Activated naive CD4-positive, alpha-beta T cell treated with anti-CD3 and anti-CD28 coated beads, Interleukin-2, amount 10 ng/mL, durations not matched to agents 7 days and 5 days (primary cell): ENCODE measurements around the gene INPP5E.

Experiments used
- CTCF ChIA-PET: fragments of 350-600 bp; sonication (Branson Sonifier 250); formaldehyde crosslinking; loops from one replicate; lab custom pipeline; 2021; ENCODE audit warnings: antibody characterized with exemption; lab: Charles Lee
- DNase-seq: peaks from one replicate; pipeline ENCODE4 v3.0.0-alpha.2; 2020
- H3K27ac Mint-ChIP-seq: one replicate; pipeline ENCODE4 v1.8.0; 2021; ENCODE audit warnings: mild to moderate bottlenecking, moderate library complexity, mixed read lengths
- H3K27me3 Mint-ChIP-seq: one replicate; pipeline ENCODE4 v1.8.0; 2021; ENCODE audit warnings: mild to moderate bottlenecking, mixed read lengths
- H3K36me3 Mint-ChIP-seq: one replicate; pipeline ENCODE4 v1.8.0; 2021; ENCODE audit warnings: mixed read lengths
- H3K4me1 Mint-ChIP-seq: one replicate; pipeline ENCODE4 v1.8.0; 2021; ENCODE audit warnings: mixed read lengths
- H3K4me3 Mint-ChIP-seq: one replicate; pipeline ENCODE4 v1.8.0; 2021; ENCODE audit warnings: mild to moderate bottlenecking, moderate library complexity, mixed read lengths
- H3K9me3 Mint-ChIP-seq: one replicate; pipeline ENCODE4 v1.8.0; 2021; ENCODE audit warnings: mixed read lengths

The INPP5E gene

DNA sequence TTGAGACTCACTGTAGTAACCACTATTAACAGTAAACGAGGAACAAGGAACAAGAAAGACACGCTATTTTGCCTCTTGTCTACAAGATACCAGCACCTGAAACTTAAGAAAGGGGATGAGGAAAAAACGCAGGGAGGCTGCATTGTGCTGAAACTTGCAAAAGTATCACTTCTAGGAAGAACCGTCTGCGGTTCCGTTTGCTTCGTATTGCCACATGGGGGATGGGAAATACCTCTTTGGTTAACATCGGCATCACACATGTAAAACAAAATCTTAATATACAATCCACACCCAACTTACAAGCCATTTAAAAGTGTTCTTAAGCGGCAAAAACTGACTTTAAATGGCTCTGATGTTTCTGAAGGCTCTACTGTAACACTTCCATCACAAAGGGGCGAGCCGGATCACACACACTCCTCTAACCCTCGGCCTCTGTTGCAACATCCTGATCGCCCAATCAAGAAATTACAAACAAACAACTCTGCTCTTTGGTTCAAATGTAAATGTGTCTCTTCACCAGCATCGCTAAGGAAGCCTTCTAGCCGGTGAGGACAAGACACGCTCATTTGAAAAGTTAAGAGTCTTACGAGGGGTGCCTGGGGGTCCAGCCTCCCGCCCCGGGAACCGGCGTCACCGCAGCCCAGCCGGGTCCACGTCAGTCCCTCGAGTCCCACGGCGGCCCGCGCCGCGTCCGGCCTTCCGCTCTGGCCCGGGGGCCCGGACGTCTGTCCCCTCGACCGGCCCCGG, 42.6 kb upstream of the INPP5E start:
- Mint-ChIP-seq H3K9me3 (no peaks in the 10 kb centered on the region), H3K27me3 (peaks cover 16% of the 10 kb centered on the region), H3K27ac (peak overlapping the region; percentile 99), H3K4me1 (peaks cover 30% of the 10 kb centered on the region), H3K36me3 (peaks cover 12% of the 10 kb centered on the region), H3K4me3 (peak overlapping the region; percentile 98)
- CTCF ChIA-PET: no interaction called here
- no peak for DNase-seq

DNA sequence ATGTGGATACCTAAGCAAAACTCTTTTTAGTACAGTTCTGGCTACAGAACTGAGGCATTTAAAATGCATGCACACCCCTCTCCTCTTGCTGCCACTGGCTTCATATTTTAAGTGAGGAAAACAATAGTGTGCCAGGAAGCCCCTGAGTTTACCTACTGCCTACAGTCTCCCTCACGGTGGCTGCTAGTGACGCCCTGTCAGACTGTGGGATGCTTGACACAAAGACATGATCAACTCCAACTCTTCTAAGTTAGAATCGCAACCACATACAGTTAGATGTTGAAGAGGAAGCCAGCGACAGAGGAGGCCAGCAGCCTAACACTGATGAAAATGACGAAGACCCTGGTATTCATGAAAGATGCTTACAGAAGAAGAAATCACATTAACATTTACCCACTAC, 41.9 kb upstream of the INPP5E start:
- Mint-ChIP-seq H3K4me1 (peaks cover 30% of the 10 kb centered on the region), H3K27ac (peak overlapping the region; percentile 99), H3K4me3 (peak overlapping the region; percentile 98), H3K36me3 (peaks cover 16% of the 10 kb centered on the region), H3K9me3 (no peaks in the 10 kb centered on the region), H3K27me3 (peaks cover 9% of the 10 kb centered on the region)
- CTCF ChIA-PET: no interaction called here
- no peak for DNase-seq

DNA sequence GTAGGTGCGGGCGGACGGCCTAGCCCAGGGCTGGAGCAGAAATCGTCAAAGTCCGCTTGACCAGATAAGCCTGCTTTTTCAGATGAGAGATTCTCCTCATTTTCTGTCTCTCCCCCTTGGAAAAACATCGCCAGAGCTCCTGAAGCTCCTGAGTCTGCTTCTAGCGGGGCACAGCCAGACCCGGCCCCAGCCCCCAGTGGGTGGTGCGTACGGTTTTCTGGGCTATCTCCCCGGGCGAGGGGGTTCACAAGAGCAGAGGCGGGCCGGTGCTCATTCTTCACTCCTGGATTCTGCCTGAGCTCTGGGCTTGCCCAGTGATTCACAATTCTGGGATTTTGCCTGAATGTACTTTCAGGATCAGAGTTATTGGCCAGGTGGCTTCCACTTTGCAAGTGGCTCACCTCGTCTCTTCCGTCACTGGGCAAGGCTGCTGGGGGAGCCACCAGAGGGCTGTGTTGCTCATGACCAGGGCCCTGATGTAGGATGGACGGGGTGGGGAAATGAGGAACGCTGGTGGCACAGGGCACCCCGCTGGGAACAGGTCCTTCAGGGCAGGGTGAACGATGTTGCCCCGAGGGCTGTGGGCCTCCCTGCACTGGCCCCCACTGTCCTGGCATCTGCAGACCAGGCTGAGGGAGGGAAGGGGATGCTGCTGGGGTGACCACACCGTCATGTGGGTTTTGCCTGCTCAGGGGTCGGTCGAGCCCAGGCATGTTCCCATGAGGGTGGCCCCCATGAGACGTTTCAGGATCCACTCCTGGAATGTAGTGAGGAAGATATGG, 36.9 kb upstream of the INPP5E start:
- Mint-ChIP-seq H3K4me1 (peaks cover 15% of the 10 kb centered on the region), H3K36me3 (peaks cover 38% of the 10 kb centered on the region), H3K9me3 (no peaks in the 10 kb centered on the region), H3K27ac (no peak overlapping the region), H3K4me3 (no peak overlapping the region), H3K27me3 (no peaks in the 10 kb centered on the region)
- CTCF ChIA-PET: no interaction called here
- DNase-seq: no peak

DNA sequence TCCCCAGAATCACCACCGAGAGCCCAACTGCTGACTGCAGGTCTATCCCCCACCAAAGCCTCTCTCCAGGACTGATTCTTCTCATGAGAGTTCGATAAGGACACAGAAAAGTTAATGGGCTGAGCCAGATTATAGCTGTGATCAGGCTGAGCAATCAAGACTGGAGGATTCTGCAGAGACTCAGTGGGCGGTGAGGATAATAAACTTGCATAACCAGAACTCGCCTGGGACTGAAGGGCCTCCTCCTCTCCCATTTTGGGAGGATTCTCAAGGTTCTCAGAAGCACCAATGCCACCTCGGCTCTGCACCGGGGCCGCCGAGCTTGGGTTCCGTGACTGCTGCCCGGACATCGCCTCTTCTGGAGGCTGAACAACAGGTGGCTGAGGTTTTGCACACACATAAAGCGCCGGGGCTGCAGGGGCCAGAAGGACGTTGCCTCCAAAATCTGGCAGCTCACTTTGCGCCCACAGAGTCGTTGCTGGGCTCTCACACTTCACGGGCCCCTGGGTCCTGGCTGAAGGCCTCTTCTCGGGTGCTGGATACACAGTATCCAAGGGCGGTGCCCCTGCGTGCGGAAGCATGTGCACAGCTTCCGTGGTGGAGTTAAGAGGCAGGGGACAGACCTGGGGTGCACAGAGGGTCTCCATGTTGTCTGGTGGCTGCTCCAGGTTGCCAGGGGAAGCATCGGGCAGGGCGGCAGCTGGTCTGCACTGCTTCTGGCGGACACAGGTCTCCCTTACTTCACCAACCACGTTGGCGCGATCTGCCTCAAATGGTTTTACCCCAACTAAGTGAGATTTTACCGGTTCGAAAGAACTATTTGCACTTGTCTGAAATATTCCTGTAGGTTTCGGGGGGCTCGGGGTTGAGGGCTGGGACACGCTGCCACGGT, 35.6 kb upstream of the INPP5E start:
- DNase-seq: no peak
- Mint-ChIP-seq H3K27me3 (no peaks in the 10 kb centered on the region), H3K27ac (no peak overlapping the region), H3K4me1 (peaks cover 6% of the 10 kb centered on the region), H3K4me3 (no peak overlapping the region), H3K9me3 (no peaks in the 10 kb centered on the region), H3K36me3 (peaks cover 43% of the 10 kb centered on the region)
- CTCF ChIA-PET: no interaction called here

DNA sequence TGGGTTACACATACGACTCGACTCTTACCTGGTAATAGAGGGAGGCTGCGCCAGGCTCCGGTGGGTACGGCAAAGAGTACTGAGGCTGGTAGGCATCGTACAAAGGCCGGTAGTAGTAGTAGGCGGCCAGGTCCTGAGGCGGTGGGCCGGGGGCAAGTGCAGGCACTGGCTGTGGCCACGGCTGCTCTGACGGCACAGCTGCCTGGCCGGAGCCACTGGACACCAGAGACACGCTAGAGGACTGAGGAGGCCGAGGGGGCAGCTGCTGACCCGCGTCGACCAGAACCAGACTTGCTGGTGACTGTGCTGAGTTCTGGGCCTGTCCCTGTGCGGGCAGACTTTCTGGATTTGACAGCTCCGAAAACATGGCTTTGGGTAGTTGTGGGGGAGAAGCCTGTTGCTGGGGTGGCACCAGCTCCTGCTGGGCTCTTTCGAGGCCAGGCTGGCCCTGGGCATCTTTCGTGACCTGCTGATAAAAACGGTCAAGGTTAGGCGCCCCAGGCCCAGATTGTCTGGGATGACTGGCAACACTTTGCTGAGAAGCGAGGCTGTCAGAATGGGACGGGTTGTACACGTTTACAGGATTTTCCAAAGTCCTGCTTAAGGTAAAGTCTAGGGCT, 34.5 kb upstream of the INPP5E start:
- no peaks in the 10 kb centered on the region for H3K9me3 Mint-ChIP-seq
- peaks cover 40% of the 10 kb centered on the region for H3K36me3 Mint-ChIP-seq
- H3K4me1 Mint-ChIP-seq: no peaks in the 10 kb centered on the region
- H3K27ac Mint-ChIP-seq: no peak overlapping the region
- CTCF ChIA-PET: no interaction called here
- H3K27me3 Mint-ChIP-seq: no peaks in the 10 kb centered on the region
- no peak overlapping the region for H3K4me3 Mint-ChIP-seq
- DNase-seq: no peak

DNA sequence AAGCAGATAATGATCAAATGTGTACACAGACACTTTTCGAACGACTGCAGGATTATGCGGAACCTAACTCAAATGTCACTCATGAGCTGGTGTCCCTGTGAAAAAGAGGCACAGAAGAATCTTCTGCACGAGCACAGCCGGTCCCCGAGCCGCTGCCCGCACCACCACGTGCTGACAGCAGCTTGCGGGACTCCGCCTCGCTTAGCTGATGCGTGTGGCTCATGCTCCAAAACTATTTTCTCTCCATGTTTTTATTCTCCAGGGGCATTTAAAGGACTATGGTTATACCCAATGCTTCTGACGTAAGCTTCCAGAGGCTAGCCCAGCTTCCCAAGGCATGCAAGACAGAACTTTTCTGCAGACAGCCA, 33.7 kb upstream of the INPP5E start:
- no peak overlapping the region for H3K4me3 Mint-ChIP-seq
- no peaks in the 10 kb centered on the region for H3K4me1 Mint-ChIP-seq
- DNase-seq: no peak
- H3K27ac Mint-ChIP-seq: no peak overlapping the region
- H3K9me3 Mint-ChIP-seq: no peaks in the 10 kb centered on the region
- CTCF ChIA-PET: no interaction called here
- peaks cover 40% of the 10 kb centered on the region for H3K36me3 Mint-ChIP-seq
- H3K27me3 Mint-ChIP-seq: no peaks in the 10 kb centered on the region

DNA sequence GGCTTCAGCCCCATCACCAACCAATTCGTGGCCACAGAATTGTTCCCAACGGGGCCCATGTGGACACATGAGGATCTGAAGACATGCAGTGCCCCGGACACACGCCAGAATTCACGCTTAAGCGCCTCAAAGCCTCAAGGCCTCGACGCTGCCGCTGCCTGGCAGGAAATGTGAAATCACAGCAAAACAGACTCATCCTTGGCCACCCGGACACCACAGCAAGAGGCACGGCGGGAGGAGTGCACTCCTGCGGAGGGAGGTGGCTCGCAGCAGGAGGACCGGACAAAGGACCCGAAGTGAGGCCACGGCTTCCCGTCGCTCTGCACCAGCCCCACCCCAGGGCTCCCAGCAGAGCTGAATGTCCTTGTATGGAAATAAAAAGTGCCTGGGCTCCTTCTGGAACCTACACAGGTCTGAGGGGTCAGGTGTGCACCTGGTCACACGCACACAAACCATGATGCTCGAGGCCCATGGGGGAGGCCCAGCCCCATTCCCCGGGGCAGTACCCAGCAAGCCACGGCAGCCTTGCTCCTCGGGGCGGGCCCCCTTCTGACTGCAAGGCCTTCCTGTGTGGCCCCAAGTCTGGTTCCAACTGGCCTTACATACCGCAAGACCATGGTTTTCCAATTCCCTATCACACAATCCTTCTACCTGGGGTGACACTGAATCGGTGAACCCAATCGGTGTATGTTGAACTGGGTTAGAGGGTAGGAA, 33.2 kb upstream of the INPP5E start:
- Mint-ChIP-seq H3K27me3 (no peaks in the 10 kb centered on the region), H3K9me3 (no peaks in the 10 kb centered on the region), H3K4me1 (no peaks in the 10 kb centered on the region), H3K4me3 (no peak overlapping the region), H3K27ac (no peak overlapping the region), H3K36me3 (peaks cover 43% of the 10 kb centered on the region)
- DNase-seq: no peak
- CTCF ChIA-PET: no interaction called here

DNA sequence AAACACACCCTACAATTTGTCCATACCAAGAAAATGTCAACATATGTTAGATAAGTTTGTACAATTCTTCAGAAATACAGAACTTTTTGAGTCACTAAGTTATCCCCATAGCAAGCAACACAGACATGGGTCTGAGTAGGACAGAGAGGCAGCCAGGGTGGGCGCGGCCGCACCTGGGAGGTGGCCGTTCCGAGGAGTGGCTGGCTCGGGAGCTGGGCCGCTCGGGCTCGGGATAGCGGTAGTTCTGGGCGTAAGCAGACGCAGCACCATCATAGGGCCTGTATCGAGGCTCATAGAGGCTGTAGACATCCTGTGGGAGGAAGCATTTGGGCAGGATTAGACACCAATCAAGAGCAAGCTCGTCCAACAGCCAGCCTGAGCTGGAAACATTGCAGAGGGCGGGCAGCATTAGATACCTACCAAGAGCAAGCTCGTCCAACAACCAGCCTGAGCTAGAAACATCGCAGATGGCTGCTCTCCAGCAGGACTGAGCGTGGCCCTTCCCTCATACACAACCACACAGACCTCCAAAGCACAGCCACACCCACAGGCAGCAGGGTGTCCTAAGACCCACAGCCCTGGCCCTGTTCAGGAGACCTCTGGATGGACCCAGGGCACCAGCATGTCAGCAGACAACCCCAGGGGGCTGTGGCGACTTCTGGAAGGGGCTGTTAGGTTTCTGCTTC, 32.3 kb upstream of the INPP5E start:
- DNase-seq: no peak
- Mint-ChIP-seq H3K27ac (no peak overlapping the region), H3K36me3 (peaks cover 42% of the 10 kb centered on the region), H3K9me3 (no peaks in the 10 kb centered on the region), H3K4me1 (no peaks in the 10 kb centered on the region), H3K4me3 (no peak overlapping the region), H3K27me3 (no peaks in the 10 kb centered on the region)
- CTCF ChIA-PET: no interaction called here

DNA sequence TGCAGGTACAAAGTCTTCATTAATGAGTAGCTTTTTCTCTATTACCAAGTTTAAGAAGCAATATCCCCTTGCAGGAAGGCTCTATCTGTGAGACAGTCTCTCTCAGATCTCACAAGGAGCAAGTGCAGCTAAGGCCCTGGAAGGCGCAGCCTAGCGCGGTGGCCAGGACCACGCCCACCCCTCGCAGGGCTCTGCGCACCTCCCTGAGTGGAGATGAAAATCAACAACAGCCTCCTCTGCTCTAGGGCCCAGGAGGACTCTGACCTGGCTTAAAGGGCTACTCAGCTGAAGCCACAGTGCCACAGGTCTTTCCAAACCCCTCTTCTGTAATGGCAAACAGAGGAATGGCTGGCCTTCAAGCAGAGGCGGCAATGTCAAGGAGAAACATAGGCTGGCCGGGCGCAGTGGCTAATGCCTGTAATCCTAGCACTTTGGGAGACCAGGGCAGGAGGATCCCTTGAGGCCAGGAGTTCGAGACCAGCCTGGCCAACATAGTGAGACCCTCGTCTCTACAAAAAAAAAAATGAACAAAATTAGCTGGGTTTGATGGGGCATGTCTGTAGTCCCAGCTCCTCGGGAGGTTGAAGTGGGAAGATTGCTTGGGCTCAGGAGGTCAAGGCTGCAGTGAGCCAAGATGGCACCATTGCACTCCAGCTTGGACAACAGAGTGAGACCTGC, 31.3 kb upstream of the INPP5E start:
- H3K27ac Mint-ChIP-seq: no peak overlapping the region
- no peak overlapping the region for H3K4me3 Mint-ChIP-seq
- H3K36me3 Mint-ChIP-seq: peaks cover 46% of the 10 kb centered on the region
- no peaks in the 10 kb centered on the region for H3K9me3 Mint-ChIP-seq
- no peak for DNase-seq
- CTCF ChIA-PET: no interaction called here
- no peaks in the 10 kb centered on the region for H3K4me1 Mint-ChIP-seq
- H3K27me3 Mint-ChIP-seq: no peaks in the 10 kb centered on the region

DNA sequence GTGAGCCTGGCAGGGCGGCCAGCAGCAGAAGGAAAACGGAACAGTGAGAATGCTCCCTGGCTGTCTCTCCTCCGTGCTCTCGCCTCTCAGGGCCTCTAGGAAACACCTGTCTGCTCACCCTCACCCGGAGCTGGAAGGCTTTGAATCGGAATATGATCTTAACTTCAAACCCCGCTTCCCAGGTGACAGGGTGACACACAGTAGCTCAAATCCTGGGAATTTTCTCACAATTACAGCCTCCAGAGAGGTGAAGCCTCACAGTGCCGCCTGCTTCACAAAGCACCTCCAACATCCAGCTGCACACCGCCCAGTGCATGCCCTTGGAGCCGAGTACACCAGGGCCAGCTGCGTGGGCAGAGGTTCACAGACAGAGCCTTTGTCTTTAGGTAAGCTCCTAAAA, 30.7 kb upstream of the INPP5E start:
- no peak for DNase-seq
- H3K4me1 Mint-ChIP-seq: no peaks in the 10 kb centered on the region
- H3K36me3 Mint-ChIP-seq: peaks cover 44% of the 10 kb centered on the region
- CTCF ChIA-PET: no interaction called here
- H3K27ac Mint-ChIP-seq: no peak overlapping the region
- H3K4me3 Mint-ChIP-seq: no peak overlapping the region
- no peaks in the 10 kb centered on the region for H3K9me3 Mint-ChIP-seq
- H3K27me3 Mint-ChIP-seq: no peaks in the 10 kb centered on the region

DNA sequence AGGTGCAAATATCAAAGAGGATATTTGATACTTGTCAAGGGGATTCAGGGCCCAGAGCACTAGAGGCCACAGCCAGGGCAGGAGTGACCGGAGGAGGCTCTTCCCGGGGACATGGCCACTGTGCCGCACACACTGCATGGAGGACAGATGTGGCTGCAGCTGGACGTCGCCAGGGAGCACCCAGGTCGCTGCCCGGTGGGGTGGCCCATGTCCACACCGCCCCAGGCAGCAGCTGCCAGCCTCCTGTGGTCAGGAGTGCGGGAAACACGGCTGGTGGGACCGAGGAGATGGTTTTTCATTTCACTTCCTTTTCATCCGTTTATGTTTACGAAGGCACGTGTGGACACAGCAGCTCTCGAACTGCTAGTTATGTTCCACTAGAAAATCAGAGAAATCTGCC, 28.1 kb upstream of the INPP5E start:
- DNase-seq: no peak
- no peak overlapping the region for H3K4me3 Mint-ChIP-seq
- peaks cover 46% of the 10 kb centered on the region for H3K36me3 Mint-ChIP-seq
- H3K4me1 Mint-ChIP-seq: no peaks in the 10 kb centered on the region
- CTCF ChIA-PET: interaction anchor here (0.6 to 1.0 kb wide), 2 partner anchors 25 to 155 kb away, joined by 3 to 4 read pairs; no protein-coding TSS in a partner anchor
- no peaks in the 10 kb centered on the region for H3K27me3 Mint-ChIP-seq
- no peaks in the 10 kb centered on the region for H3K9me3 Mint-ChIP-seq
- H3K27ac Mint-ChIP-seq: no peak overlapping the region

DNA sequence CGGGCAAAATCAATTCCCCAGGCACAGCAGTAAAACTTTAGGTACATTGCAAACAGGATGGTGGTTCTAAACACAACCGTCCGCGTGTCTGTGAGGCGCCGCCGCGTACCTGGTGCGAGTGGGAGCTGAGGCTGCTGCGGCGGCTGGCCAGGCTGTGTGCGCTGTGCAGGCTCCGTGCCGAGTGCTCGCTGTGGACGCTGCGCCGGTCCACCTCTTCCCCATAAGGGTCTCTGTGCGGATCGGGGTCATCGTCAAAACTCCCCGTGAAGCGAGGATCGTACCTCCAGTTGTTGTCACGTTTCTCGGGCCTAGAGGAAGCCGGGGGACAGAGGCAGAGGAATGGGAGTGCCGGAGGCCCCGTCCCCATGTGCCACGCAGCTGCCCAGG, 26.5 kb upstream of the INPP5E start:
- no peak for DNase-seq
- Mint-ChIP-seq H3K9me3 (no peaks in the 10 kb centered on the region), H3K27me3 (no peaks in the 10 kb centered on the region), H3K4me3 (no peak overlapping the region), H3K36me3 (peaks cover 51% of the 10 kb centered on the region), H3K27ac (no peak overlapping the region), H3K4me1 (no peaks in the 10 kb centered on the region)
- CTCF ChIA-PET: no interaction called here
